ENCODE data around the gene SH2D2A. TPM values are rescaled to one million over a fixed set of nuclear protein-coding genes. Genes with fewer than 3 reads are reported as not detected.

SH2D2A gene
- total RNA-seq, 1 donor from 2014 or later: 0.78 TPM

Other genes with a start within 250 kb of the SH2D2A start
- gene IQGAP3, start 244.3 kb downstream of the SH2D2A start, total RNA-seq: 0.23 TPM
- not detected for gene TTC24, start 237.1 kb downstream of the SH2D2A start, total RNA-seq
- gene NAXE, start 225.1 kb downstream of the SH2D2A start, total RNA-seq: 51.2 TPM
- 7.3 TPM for gene GPATCH4, start 215.4 kb downstream of the SH2D2A start, total RNA-seq
- not detected for gene HAPLN2, start 197.4 kb downstream of the SH2D2A start, total RNA-seq
- not detected for gene BCAN, start 174.7 kb downstream of the SH2D2A start, total RNA-seq
- 1.4 TPM for gene NES, start 139.4 kb downstream of the SH2D2A start, total RNA-seq
- gene CRABP2, start 111.3 kb downstream of the SH2D2A start, total RNA-seq: 0.33 TPM
- 26.8 TPM for gene METTL25B, start 88.4 kb downstream of the SH2D2A start, total RNA-seq
- 10.8 TPM for gene ISG20L2, start 88.1 kb downstream of the SH2D2A start, total RNA-seq
- gene MRPL24, start 75.8 kb downstream of the SH2D2A start, total RNA-seq: 68.7 TPM
- 153 TPM for gene HDGF, start 65.2 kb downstream of the SH2D2A start, total RNA-seq
- 19.3 TPM for gene PRCC, start 49.3 kb downstream of the SH2D2A start, total RNA-seq
- gene INSRR, start 42.3 kb upstream of the SH2D2A start, total RNA-seq: not detected
- gene NTRK1, start 44.0 kb upstream of the SH2D2A start, total RNA-seq: not detected
- 4.5 TPM for gene PEAR1, start 76.9 kb upstream of the SH2D2A start, total RNA-seq
- gene LRRC71, start 103.8 kb upstream of the SH2D2A start, total RNA-seq: not detected
- gene ARHGEF11, start 228.9 kb upstream of the SH2D2A start, total RNA-seq: 12.3 TPM